Brain microvascular endothelial cell (primary cell): Measurements from ENCODE around the gene LIFR.

ENCODE experiments used
- DNase-seq: peaks from one replicate; pipeline ENCODE4 v3.0.0-alpha.2; 2020
- H3K27ac ChIP-seq: fragments of 250-450 bp; sonication (Bioruptor Pico); 2 replicates; pipeline ENCODE4 v1.5.1; 2020; ENCODE audit warnings: mild to moderate bottlenecking, moderate library complexity
- H3K27me3 ChIP-seq: fragments of 250-450 bp; sonication (Bioruptor Pico); replicated peaks from 2 replicates; pipeline ENCODE4 v1.5.1; 2020; ENCODE audit warnings: mild to moderate bottlenecking
- H3K36me3 ChIP-seq: fragments of 250-450 bp; sonication (Bioruptor Pico); replicated peaks from 2 replicates; pipeline ENCODE4 v1.5.1; 2020; ENCODE audit warnings: mild to moderate bottlenecking
- H3K4me3 ChIP-seq: 2 replicates; pipeline ENCODE4 v1.5.1; 2011; ENCODE audit warnings: low read depth, mild to moderate bottlenecking, control low read depth, low read length, moderate library complexity
- CTCF ChIP-seq: IDR thresholded peaks from 2 replicates; pipeline ENCODE4 v1.5.1; 2011; ENCODE audit warnings: low read depth, mild to moderate bottlenecking, moderate library complexity, low read length, control low read depth, inconsistent platforms; ENCODE audit errors: missing control alignments
- in situ Hi-C: cut with HindIII; loops from 2 replicates; pipeline ENCODE4 v1.10.0; 2017; ENCODE audit warnings: low sequenced_read_pairs, low pct_ligation_motif_present

The LIFR gene

GRCh38 chr5:38535845-38536244 lies 20.6 kb downstream of the LIFR start:
- in situ Hi-C loops: no loop called here
- Histone ChIP-seq H3K27ac (no peak overlapping the region), H3K4me3 (no peak overlapping the region), H3K27me3 (no peaks in the 10 kb centered on the region), H3K36me3 (no peaks in the 10 kb centered on the region)
- no peak for TF ChIP-seq CTCF
- no peak for DNase-seq

GRCh38 chr5:38535248-38535750 lies 21.1 kb downstream of the LIFR start:
- no peak for TF ChIP-seq CTCF
- Histone ChIP-seq H3K27ac (no peak overlapping the region), H3K36me3 (no peaks in the 10 kb centered on the region), H3K27me3 (no peaks in the 10 kb centered on the region), H3K4me3 (no peak overlapping the region)
- in situ Hi-C loops: no loop called here
- no peak for DNase-seq

- in situ Hi-C loops: no loop called here
- Histone ChIP-seq H3K4me3 (no peak overlapping the region), H3K36me3 (no peaks in the 10 kb centered on the region), H3K27me3 (no peaks in the 10 kb centered on the region), H3K27ac (no peak overlapping the region)
- TF ChIP-seq CTCF: no peak
- no peak for DNase-seq
Measured at GRCh38 chr5:38534156-38534453, 22.3 kb downstream of the LIFR start.

- no peak for TF ChIP-seq CTCF
- Histone ChIP-seq H3K27me3 (no peaks in the 10 kb centered on the region), H3K27ac (no peak overlapping the region), H3K4me3 (no peak overlapping the region), H3K36me3 (no peaks in the 10 kb centered on the region)
- in situ Hi-C loops: no loop called here
- DNase-seq: no peak
Measured at GRCh38 chr5:38533286-38534155, 22.9 kb downstream of the LIFR start.

DNA sequence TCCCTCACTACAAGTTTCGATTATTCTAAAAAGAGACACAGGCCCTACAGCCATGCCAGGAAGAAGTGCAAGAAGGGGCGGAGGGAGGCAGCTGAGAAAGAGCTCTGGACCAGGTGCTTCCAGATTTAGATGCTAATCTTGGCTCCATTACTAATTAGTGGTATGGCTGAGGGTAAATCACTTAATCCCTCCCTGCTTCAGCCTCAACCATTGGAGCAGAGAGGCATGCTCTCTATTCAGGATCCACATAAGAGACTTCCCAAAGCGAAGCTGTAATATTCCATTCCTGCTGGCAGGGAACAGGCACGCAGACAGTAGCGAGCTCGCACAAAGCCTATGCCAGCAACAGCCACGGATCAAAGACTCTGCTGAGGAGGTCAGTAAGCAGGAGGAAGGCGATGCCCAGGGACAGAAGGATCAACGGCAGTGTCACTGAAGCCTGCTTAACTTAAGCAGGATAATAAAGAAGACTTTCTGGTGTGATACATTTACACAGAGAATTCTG lies 24.2 kb downstream of the LIFR start:
- no peak overlapping the region for H3K27ac ChIP-seq

More for the DNA sequence above, 24.2 kb downstream of the LIFR start:
- TF ChIP-seq CTCF: no peak
- in situ Hi-C loops: no loop called here
- Histone ChIP-seq H3K27me3 (no peaks in the 10 kb centered on the region), H3K36me3 (no peaks in the 10 kb centered on the region), H3K4me3 (no peak overlapping the region)
- no peak for DNase-seq
